Fibroblast of skin of left biceps (primary cell): ENCODE results near the gene TBCD.

ENCODE experiments used
- DNase-seq, 2 experiments: peaks; one replicate each; pipeline ENCODE4 v3.0.0-alpha.2; 2013; ENCODE audit warnings: low read depth in 2 of 2

TBCD gene

GRCh38 chr17:82791532-82791931 lies 39.7 kb downstream of the TBCD start:
- DNase-seq, result no peak

GRCh38 chr17:82793974-82794630 lies 42.2 kb downstream of the TBCD start:
- no peak for DNase-seq

GRCh38 chr17:82794781-82795482 lies 43.1 kb downstream of the TBCD start:
- no peak for DNase-seq

- DNase-seq, result no peak
These were observed 43.8 kb downstream of the TBCD start for GRCh38 chr17:82795615-82796014.

- no peak for DNase-seq
These were observed 45.2 kb downstream of the TBCD start for GRCh38 chr17:82797061-82797460.

GRCh38 chr17:82798752-82799151 lies 46.9 kb downstream of the TBCD start:
- DNase-seq, result no peak

GRCh38 chr17:82799591-82799990 lies 47.7 kb downstream of the TBCD start:
- no peak for DNase-seq

GRCh38 chr17:82800885-82801284 lies 49.0 kb downstream of the TBCD start:
- no peak for DNase-seq

GRCh38 chr17:82801377-82801970 lies 49.6 kb downstream of the TBCD start:
- no peak for DNase-seq

- no peak for DNase-seq
These were observed 50.4 kb downstream of the TBCD start for GRCh38 chr17:82802075-82802780.

GRCh38 chr17:82803185-82803584 lies 51.3 kb downstream of the TBCD start:
- no peak for DNase-seq

- no peak for DNase-seq
These were observed 51.7 kb downstream of the TBCD start for GRCh38 chr17:82803606-82804005.

- DNase-seq, result no peak
These were observed 52.8 kb downstream of the TBCD start for GRCh38 chr17:82804442-82805191.

GRCh38 chr17:82805254-82805653 lies 53.4 kb downstream of the TBCD start:
- no peak for DNase-seq

GRCh38 chr17:82805823-82806222 lies 54.0 kb downstream of the TBCD start:
- DNase-seq, result no peak

GRCh38 chr17:82806645-82807044 lies 54.8 kb downstream of the TBCD start:
- DNase-seq, result no peak

GRCh38 chr17:82807101-82807500 lies 55.2 kb downstream of the TBCD start:
- DNase-seq, result no peak

- DNase-seq, result no peak
These were observed 55.7 kb downstream of the TBCD start for GRCh38 chr17:82807562-82807961.

- no peak for DNase-seq
These were observed 56.1 kb downstream of the TBCD start for GRCh38 chr17:82808006-82808405.

GRCh38 chr17:82808921-82809905 lies 57.3 kb downstream of the TBCD start:
- no peak for DNase-seq
